Neural progenitor cell (in vitro differentiated cells): ENCODE data around the gene WDR76. TPM values are rescaled to one million over a fixed set of nuclear protein-coding genes. Genes with fewer than 3 reads are reported as not detected.

ENCODE experiments used
- DNase-seq: peaks from one replicate; pipeline ENCODE4 v3.0.0-alpha.2; 2016; ENCODE audit warnings: low spot score
- H2AFZ ChIP-seq: fragments of 200-600 bp; sonication (generic); replicated peaks from 2 replicates; pipeline ENCODE4 v1.6.1; 2016; ENCODE audit warnings: antibody characterized with exemption
- H3F3A ChIP-seq: fragments of 200-600 bp; sonication (generic); 2 replicates; pipeline ENCODE4 v1.6.1; 2016; ENCODE audit warnings: antibody characterized with exemption, low read depth
- H3K27ac ChIP-seq: fragments of 200-600 bp; sonication (generic); 2 replicates; pipeline ENCODE4 v1.5.1; 2016; ENCODE audit warnings: mild to moderate bottlenecking
- H3K27me3 ChIP-seq: fragments of 200-600 bp; sonication (generic); 2 replicates; pipeline ENCODE4 v1.6.1; 2016; ENCODE audit warnings: mild to moderate bottlenecking, moderate library complexity
- H3K36me3 ChIP-seq: fragments of 200-600 bp; sonication (generic); 2 replicates; pipeline ENCODE4 v1.5.1; 2016
- H3K4me1 ChIP-seq: fragments of 200-600 bp; sonication (generic); 2 replicates; pipeline ENCODE4 v1.6.1; 2016; ENCODE audit warnings: mixed run types
- H3K4me2 ChIP-seq: fragments of 200-600 bp; sonication (generic); 2 replicates; pipeline ENCODE4 v1.6.1; 2016
- H3K4me3 ChIP-seq: fragments of 200-600 bp; sonication (generic); 2 replicates; pipeline ENCODE4 v1.5.1; 2016
- H3K79me2 ChIP-seq: fragments of 200-600 bp; sonication (generic); 2 replicates; pipeline ENCODE4 v1.6.1; 2016; ENCODE audit warnings: low read depth
- H3K9ac ChIP-seq: fragments of 200-600 bp; sonication (generic); 2 replicates; pipeline ENCODE4 v1.6.1; 2016
- H3K9me3 ChIP-seq: fragments of 200-600 bp; sonication (generic); 2 replicates; pipeline ENCODE4 v1.5.1; 2016; ENCODE audit warnings: low read depth
- H4K20me1 ChIP-seq: fragments of 200-600 bp; sonication (generic); 2 replicates; pipeline ENCODE4 v1.6.1; 2016; ENCODE audit warnings: low read depth
- H3K27ac Mint-ChIP-seq: 3 replicates; pipeline ENCODE4 v1.8.0; 2021; ENCODE audit warnings: mixed read lengths
- H3K27me3 Mint-ChIP-seq: 2 replicates; pipeline ENCODE4 v1.8.0; 2022; ENCODE audit warnings: low read depth, mild to moderate bottlenecking, inconsistent platforms, moderate library complexity, mixed read lengths; ENCODE audit not compliant: insufficient read depth
- H3K36me3 Mint-ChIP-seq: 3 replicates; pipeline ENCODE4 v1.8.0; 2021; ENCODE audit warnings: mixed read lengths
- H3K4me1 Mint-ChIP-seq: 3 replicates; pipeline ENCODE4 v1.8.0; 2021; ENCODE audit warnings: mixed read lengths
- H3K4me3 Mint-ChIP-seq: 3 replicates; pipeline ENCODE4 v1.8.0; 2021; ENCODE audit warnings: mild to moderate bottlenecking, moderate library complexity, mixed read lengths
- H3K9me3 Mint-ChIP-seq: 3 replicates; pipeline ENCODE4 v1.8.0; 2020; ENCODE audit warnings: mixed read lengths
- EZH2 ChIP-seq: fragments of 200-600 bp; sonication (generic); IDR thresholded peaks from 2 replicates; pipeline ENCODE4 v1.6.1; 2017; ENCODE audit warnings: antibody characterized with exemption, mild to moderate bottlenecking, moderate library complexity
- EZH2phosphoT487 ChIP-seq: fragments of 200-600 bp; sonication (generic); IDR thresholded peaks from 2 replicates; pipeline ENCODE4 v1.6.1; 2017; ENCODE audit warnings: antibody characterized with exemption
- total RNA-seq: library from RNA; depleted of rRNA; stranded (reverse); fragments of >200 nt; gene quantifications from 2 replicates; pipeline ENCODE4 v1.2.3, GENCODE V29; 2015; ENCODE audit warnings: low replicate concordance
- TF ChIP-seq, protein P1 (sequence below): fragments of 200-600 bp; sonication (generic); IDR thresholded peaks from 2 replicates; pipeline ENCODE4 v1.5.1; 2017; ENCODE audit warnings: antibody characterized with exemption, mild to moderate bottlenecking

WDR76 gene
- total RNA-seq, 1 donor from 2014 or later: 32.6 TPM

DNA sequence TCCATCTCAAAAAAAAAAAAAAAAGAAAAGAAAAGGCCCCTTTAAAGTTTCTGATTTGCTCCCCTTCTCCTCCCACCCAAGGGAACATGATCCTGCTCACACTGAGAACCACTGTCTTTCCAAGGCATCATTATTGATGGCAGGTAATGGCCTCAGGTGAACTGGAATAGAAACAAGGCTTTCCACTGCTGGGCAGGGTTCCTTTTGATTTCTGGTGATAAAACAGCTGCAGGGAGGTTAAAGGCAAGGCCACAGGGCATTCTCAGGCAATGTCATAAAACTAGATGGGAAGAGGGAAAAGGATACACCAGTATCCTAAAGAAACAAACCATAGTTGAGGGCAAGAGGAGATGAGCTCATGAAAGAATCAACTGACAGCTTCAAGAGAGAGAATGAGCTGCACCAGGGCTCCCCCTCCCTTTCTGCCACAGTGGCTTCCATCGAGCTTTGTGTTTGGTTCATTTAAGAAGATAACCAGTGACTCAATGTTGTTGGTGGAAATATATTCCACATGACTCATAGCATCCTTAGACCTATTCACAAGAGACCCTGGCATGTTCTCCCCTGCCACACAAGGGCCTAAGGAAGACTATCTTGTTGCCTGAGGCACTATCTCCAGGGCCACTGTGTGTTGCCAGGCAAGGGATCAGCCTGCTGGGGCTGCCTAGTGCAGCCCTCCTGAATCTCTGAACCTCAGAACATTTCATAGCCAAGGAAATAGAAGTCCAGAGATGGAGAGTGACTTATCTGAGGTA lies 86.4 kb downstream of the WDR76 start:
- H3K36me3 ChIP-seq: no peaks in the 10 kb centered on the region
- H3K27ac ChIP-seq: no peak overlapping the region
- H3K9me3 ChIP-seq: no peaks in the 10 kb centered on the region
- DNase-seq: no peak
- H3K79me2 ChIP-seq: no peaks in the 10 kb centered on the region
- H3K4me1 ChIP-seq: peaks cover 9% of the 10 kb centered on the region
- Mint-ChIP-seq H3K36me3 (peaks cover 4% of the 10 kb centered on the region), H3K4me3 (no peak overlapping the region), H3K9me3 (no peaks in the 10 kb centered on the region), H3K4me1 (peaks cover 2% of the 10 kb centered on the region), H3K27me3 (peaks cover 2% of the 10 kb centered on the region), H3K27ac (no peak overlapping the region)
- TF ChIP-seq, protein P1, sequence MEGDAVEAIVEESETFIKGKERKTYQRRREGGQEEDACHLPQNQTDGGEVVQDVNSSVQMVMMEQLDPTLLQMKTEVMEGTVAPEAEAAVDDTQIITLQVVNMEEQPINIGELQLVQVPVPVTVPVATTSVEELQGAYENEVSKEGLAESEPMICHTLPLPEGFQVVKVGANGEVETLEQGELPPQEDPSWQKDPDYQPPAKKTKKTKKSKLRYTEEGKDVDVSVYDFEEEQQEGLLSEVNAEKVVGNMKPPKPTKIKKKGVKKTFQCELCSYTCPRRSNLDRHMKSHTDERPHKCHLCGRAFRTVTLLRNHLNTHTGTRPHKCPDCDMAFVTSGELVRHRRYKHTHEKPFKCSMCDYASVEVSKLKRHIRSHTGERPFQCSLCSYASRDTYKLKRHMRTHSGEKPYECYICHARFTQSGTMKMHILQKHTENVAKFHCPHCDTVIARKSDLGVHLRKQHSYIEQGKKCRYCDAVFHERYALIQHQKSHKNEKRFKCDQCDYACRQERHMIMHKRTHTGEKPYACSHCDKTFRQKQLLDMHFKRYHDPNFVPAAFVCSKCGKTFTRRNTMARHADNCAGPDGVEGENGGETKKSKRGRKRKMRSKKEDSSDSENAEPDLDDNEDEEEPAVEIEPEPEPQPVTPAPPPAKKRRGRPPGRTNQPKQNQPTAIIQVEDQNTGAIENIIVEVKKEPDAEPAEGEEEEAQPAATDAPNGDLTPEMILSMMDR: no peak
- no peak for TF ChIP-seq EZH2
- TF ChIP-seq EZH2phosphoT487: no peak
- no peak overlapping the region for H2AFZ ChIP-seq
- H3K4me3 ChIP-seq: no peak overlapping the region
- no peak overlapping the region for H3K4me2 ChIP-seq
- H3K9ac ChIP-seq: no peak overlapping the region
- H3F3A ChIP-seq: peaks cover 9% of the 10 kb centered on the region
- no peaks in the 10 kb centered on the region for H4K20me1 ChIP-seq
- H3K27me3 ChIP-seq: no peaks in the 10 kb centered on the region

GRCh38 chr15:43913941-43914340 lies 87.1 kb downstream of the WDR76 start:
- H3K27ac ChIP-seq: no peak overlapping the region
- Mint-ChIP-seq H3K36me3 (no peaks in the 10 kb centered on the region), H3K4me3 (no peak overlapping the region), H3K9me3 (no peaks in the 10 kb centered on the region), H3K27me3 (peaks cover 2% of the 10 kb centered on the region), H3K4me1 (peaks cover 2% of the 10 kb centered on the region), H3K27ac (no peak overlapping the region)
- no peaks in the 10 kb centered on the region for H3K27me3 ChIP-seq
- no peaks in the 10 kb centered on the region for H3K36me3 ChIP-seq
- TF ChIP-seq EZH2 (no peak), EZH2phosphoT487 (no peak)
- TF ChIP-seq, protein P1: no peak
- H3K4me3 ChIP-seq: no peak overlapping the region
- H2AFZ ChIP-seq: no peak overlapping the region
- H3K79me2 ChIP-seq: no peaks in the 10 kb centered on the region
- H3F3A ChIP-seq: peaks cover 9% of the 10 kb centered on the region
- no peak overlapping the region for H3K4me2 ChIP-seq
- H3K4me1 ChIP-seq: peaks cover 9% of the 10 kb centered on the region
- no peaks in the 10 kb centered on the region for H4K20me1 ChIP-seq
- no peaks in the 10 kb centered on the region for H3K9me3 ChIP-seq
- H3K9ac ChIP-seq: no peak overlapping the region
- no peak for DNase-seq

GRCh38 chr15:43915631-43916325 lies 89.0 kb downstream of the WDR76 start:
- Histone ChIP-seq H3K4me2 (peak overlapping the region; percentile 14), H3K36me3 (no peaks in the 10 kb centered on the region), H3F3A (peaks cover 9% of the 10 kb centered on the region), H3K9me3 (no peaks in the 10 kb centered on the region), H3K27ac (no peak overlapping the region), H3K9ac (peak overlapping the region; percentile 15), H3K79me2 (no peaks in the 10 kb centered on the region), H4K20me1 (no peaks in the 10 kb centered on the region), H3K4me3 (no peak overlapping the region), H3K27me3 (no peaks in the 10 kb centered on the region), H2AFZ (no peak overlapping the region), H3K4me1 (peaks cover 12% of the 10 kb centered on the region)
- H3K36me3 Mint-ChIP-seq: no peaks in the 10 kb centered on the region
- peak; percentile 47 for DNase-seq
- H3K9me3 Mint-ChIP-seq: no peaks in the 10 kb centered on the region
- peaks cover 4% of the 10 kb centered on the region for H3K4me1 Mint-ChIP-seq
- H3K4me3 Mint-ChIP-seq: no peak overlapping the region
- TF ChIP-seq, protein P1: no peak
- TF ChIP-seq EZH2: no peak
- TF ChIP-seq EZH2phosphoT487: no peak
- H3K27me3 Mint-ChIP-seq: peaks cover 2% of the 10 kb centered on the region
- H3K27ac Mint-ChIP-seq: no peak overlapping the region
